Neuron (in vitro differentiated cells): ENCODE data around the gene CACNB2.

ENCODE experiments used
- H2AFZ ChIP-seq: one replicate; pipeline ENCODE4 v1.6.1; 2013; ENCODE audit warnings: low read depth, mild to moderate bottlenecking, inconsistent platforms, low read length, moderate library complexity
- H3K27me3 ChIP-seq: one replicate; pipeline ENCODE4 v1.6.1; 2013; ENCODE audit warnings: low read length; ENCODE audit not compliant: insufficient read depth
- H3K36me3 ChIP-seq: one replicate; pipeline ENCODE4 v1.6.1; 2013; ENCODE audit warnings: low read length; ENCODE audit not compliant: insufficient read depth
- H3K4me1 ChIP-seq: one replicate; pipeline ENCODE4 v1.6.1; 2013; ENCODE audit warnings: low read length; ENCODE audit not compliant: insufficient read depth
- H3K4me3 ChIP-seq: 2 replicates; pipeline ENCODE4 v1.5.1; 2013; ENCODE audit warnings: mild to moderate bottlenecking, low read length, moderate library complexity
- H3K9me3 ChIP-seq: one replicate; pipeline ENCODE4 v1.6.1; 2013; ENCODE audit warnings: low read length

The CACNB2 gene

DNA sequence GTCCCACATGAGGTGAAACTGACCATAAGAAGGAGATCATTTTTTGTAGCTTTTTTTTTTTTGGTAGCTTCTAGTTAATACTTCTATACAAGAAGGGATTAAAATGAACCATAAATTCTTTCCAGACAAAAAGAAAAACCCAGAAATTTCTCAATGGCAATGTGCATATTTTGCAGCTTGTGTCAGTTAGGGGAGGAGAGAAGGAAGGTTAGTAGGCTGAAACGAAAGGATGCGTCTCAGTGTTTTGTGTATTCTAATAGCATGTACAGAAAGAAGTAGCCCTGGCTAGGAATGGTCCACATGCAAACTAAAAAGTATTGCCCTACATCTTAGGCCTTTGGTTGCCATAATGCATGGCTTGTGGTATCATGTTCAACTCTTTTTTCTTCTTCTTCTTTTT is 90.6 kb downstream of the CACNB2 start:
- H2AFZ ChIP-seq: no peak overlapping the region

GRCh38 chr10:18231480-18231879 is 91.3 kb downstream of the CACNB2 start:
- Histone ChIP-seq H3K27me3 (no peaks in the 10 kb centered on the region), H3K9me3 (no peaks in the 10 kb centered on the region), H2AFZ (no peak overlapping the region), H3K4me1 (peaks cover 8% of the 10 kb centered on the region), H3K4me3 (no peak overlapping the region), H3K36me3 (no peaks in the 10 kb centered on the region)

More for the DNA sequence above, 90.6 kb downstream of the CACNB2 start:
- no peaks in the 10 kb centered on the region for H3K9me3 ChIP-seq
- H3K36me3 ChIP-seq: no peaks in the 10 kb centered on the region
- peaks cover 8% of the 10 kb centered on the region for H3K4me1 ChIP-seq
- H3K4me3 ChIP-seq: no peak overlapping the region
- no peaks in the 10 kb centered on the region for H3K27me3 ChIP-seq

- H3K9me3 ChIP-seq: no peaks in the 10 kb centered on the region
- H3K4me1 ChIP-seq: peaks cover 8% of the 10 kb centered on the region
- no peak overlapping the region for H2AFZ ChIP-seq
- no peaks in the 10 kb centered on the region for H3K27me3 ChIP-seq
- H3K4me3 ChIP-seq: no peak overlapping the region
- H3K36me3 ChIP-seq: no peaks in the 10 kb centered on the region
These were observed 93.6 kb downstream of the CACNB2 start for GRCh38 chr10:18233775-18234174.

DNA sequence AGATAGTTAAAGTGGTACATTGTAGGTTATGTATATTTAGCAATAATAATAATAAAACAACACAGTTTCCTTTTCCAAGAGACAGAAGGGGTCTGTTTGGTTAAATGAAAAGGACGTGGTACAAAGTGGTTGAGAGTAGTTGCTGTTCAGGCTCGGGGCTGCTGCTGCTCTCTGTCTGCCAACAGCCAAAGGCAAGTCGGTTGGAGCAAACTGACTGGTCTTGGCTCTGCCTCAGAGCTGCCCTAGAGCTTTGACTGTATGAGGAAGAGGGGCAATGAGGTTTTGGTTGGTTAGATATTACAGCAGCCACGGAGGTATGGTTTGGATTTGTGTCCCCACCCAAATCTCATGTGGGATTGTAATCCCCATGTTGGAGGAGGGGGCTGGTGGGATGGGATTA is 95.3 kb downstream of the CACNB2 start:
- Histone ChIP-seq H3K4me1 (peaks cover 8% of the 10 kb centered on the region), H3K27me3 (no peaks in the 10 kb centered on the region), H3K36me3 (no peaks in the 10 kb centered on the region), H3K4me3 (no peak overlapping the region), H2AFZ (no peak overlapping the region), H3K9me3 (no peaks in the 10 kb centered on the region)

DNA sequence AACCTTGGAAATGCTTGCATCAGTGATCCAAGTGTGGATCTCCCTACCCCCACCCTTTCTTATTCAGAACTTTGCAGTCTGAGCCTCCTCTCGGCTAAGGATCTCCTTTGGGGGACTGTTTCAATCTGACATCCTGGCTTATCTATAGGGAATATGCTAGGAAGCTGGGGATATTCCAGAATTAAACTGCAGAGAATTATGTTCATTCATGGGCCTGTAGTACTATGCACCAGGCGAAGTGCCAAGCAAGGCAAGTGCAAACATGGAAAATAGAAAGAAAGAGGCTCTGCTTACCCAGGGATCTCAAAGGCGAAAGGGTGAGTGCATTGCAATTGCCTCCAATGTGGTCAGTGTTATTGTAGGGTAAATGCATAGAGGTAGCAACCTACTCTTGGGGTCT is 96.5 kb downstream of the CACNB2 start:
- no peaks in the 10 kb centered on the region for H3K36me3 ChIP-seq
- no peak overlapping the region for H3K4me3 ChIP-seq

DNA sequence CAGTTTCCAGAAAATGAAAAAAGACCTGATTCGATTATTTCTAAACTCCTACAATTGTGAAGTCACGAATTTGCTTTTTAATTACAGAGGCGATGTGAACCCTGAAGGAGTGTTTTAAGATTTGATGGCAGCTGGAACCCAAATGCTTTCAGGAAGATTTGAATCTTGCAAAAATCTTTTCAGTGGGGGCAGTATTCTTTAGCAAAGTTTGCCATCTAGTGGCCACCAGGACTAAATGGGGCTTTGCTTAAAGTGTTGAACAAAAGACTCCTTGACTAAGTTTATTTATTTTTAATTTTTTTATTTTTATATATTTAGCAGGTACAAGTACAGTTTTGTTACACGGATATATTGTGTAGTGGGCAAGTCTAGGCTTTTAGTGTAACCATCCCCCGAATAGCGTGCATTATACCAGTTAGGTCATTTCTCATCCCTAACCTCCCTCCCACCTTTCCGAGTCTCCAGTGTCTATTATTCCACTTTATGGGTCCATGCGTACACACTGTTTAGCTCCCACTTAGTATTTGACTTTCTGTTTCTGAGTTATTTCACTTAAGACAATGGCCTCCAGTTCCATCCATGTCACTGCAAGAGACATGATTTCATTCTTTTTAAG is 98.8 kb downstream of the CACNB2 start:
- no peaks in the 10 kb centered on the region for H3K36me3 ChIP-seq
- H3K4me1 ChIP-seq: peaks cover 4% of the 10 kb centered on the region
- H3K27me3 ChIP-seq: no peaks in the 10 kb centered on the region
- no peak overlapping the region for H2AFZ ChIP-seq
- no peak overlapping the region for H3K4me3 ChIP-seq
- no peaks in the 10 kb centered on the region for H3K9me3 ChIP-seq

More for the DNA sequence above, 96.5 kb downstream of the CACNB2 start:
- no peaks in the 10 kb centered on the region for H3K9me3 ChIP-seq
- no peak overlapping the region for H2AFZ ChIP-seq
- H3K27me3 ChIP-seq: no peaks in the 10 kb centered on the region
- peaks cover 8% of the 10 kb centered on the region for H3K4me1 ChIP-seq

GRCh38 chr10:18240185-18240882 is 100.1 kb downstream of the CACNB2 start:
- H3K27me3 ChIP-seq: no peaks in the 10 kb centered on the region
- H3K9me3 ChIP-seq: no peaks in the 10 kb centered on the region
- H3K36me3 ChIP-seq: no peaks in the 10 kb centered on the region
- no peak overlapping the region for H3K4me3 ChIP-seq
- H2AFZ ChIP-seq: no peak overlapping the region
- no peaks in the 10 kb centered on the region for H3K4me1 ChIP-seq

DNA sequence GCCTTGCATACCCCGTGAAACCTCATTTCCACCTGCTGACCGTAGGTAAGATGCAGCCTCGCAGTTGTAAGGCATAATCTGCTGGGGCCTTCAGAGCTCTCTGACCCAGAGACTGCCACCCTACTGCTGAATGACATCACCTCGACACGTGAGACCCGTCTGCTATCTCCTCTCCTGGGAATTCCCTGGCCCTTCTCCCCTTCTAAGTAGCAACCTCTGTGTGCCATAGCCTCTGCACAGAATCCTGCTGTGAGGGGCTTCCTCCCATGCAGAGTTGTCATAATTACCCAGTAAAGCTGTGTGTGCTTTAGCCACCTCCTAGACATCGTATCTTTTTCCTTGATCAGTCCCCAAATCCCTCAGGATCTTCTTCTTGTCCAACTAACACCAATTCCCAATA is 106.7 kb downstream of the CACNB2 start:
- Histone ChIP-seq H3K9me3 (no peaks in the 10 kb centered on the region), H3K4me3 (no peak overlapping the region), H3K4me1 (no peaks in the 10 kb centered on the region), H2AFZ (no peak overlapping the region), H3K36me3 (no peaks in the 10 kb centered on the region), H3K27me3 (peaks cover 4% of the 10 kb centered on the region)

DNA sequence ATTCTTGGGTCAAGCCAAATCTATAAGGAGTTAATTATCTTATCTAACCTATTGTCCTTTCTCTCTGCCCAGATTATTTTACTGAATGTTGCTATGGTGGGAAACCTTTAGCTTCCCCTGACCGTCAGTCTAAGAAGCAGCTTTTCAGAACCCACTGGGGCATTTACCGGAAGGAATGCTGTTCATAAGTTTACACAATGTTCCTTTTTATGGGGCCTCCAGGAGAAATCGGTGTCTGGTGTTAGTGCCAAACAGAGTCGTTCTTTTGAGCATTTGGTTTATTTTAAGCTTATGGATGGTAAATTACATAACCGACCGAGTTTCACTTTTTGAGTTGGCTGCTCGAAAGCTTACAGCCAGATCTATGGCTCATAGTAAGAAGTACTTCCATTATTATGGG is 111.9 kb downstream of the CACNB2 start:
- no peaks in the 10 kb centered on the region for H3K4me1 ChIP-seq
- no peak overlapping the region for H2AFZ ChIP-seq
- H3K9me3 ChIP-seq: no peaks in the 10 kb centered on the region
- H3K27me3 ChIP-seq: peaks cover 4% of the 10 kb centered on the region
- no peaks in the 10 kb centered on the region for H3K36me3 ChIP-seq
- no peak overlapping the region for H3K4me3 ChIP-seq

- no peak overlapping the region for H3K4me3 ChIP-seq
- H3K27me3 ChIP-seq: no peaks in the 10 kb centered on the region
- no peak overlapping the region for H2AFZ ChIP-seq
- no peaks in the 10 kb centered on the region for H3K9me3 ChIP-seq
- H3K4me1 ChIP-seq: no peaks in the 10 kb centered on the region
- no peaks in the 10 kb centered on the region for H3K36me3 ChIP-seq
These were observed 113.9 kb downstream of the CACNB2 start for GRCh38 chr10:18254086-18254485.

- Histone ChIP-seq H3K4me3 (no peak overlapping the region), H2AFZ (no peak overlapping the region)
These were observed 114.5 kb downstream of the CACNB2 start for GRCh38 chr10:18254692-18255091.

DNA sequence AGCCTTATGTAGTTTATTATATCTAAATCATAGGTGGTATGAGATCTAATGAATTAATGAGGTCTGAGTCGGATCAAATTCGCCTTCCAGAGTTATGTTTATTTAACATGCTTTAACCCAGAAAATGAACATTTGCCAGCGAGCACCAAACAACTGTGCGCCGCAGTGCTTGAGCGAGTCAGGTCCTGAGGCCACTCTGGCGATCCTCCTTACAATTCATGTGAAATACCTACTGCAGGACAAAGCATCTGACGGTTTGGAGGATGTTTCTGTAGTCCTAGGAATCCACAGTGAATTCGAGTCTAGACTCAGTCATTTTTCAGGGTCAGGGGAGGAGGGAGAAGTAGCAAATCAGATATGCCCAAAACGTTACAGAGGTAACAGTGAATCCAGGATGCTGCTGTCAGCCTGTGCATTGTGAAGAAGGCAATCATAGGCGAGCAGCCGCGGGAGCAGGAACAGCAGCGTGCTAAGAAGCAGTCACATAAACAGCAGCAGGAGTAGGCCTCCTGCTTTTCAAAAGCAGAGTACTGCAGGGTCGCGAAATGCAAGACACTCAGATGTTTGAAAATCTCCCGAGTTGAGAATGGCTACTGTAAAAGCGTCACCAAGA is 120.2 kb downstream of the CACNB2 start:
- H3K4me1 ChIP-seq: no peaks in the 10 kb centered on the region
- H3K4me3 ChIP-seq: no peak overlapping the region

More at GRCh38 chr10:18254692-18255091, 114.5 kb downstream of the CACNB2 start:
- no peaks in the 10 kb centered on the region for H3K36me3 ChIP-seq
- no peaks in the 10 kb centered on the region for H3K9me3 ChIP-seq
- H3K4me1 ChIP-seq: no peaks in the 10 kb centered on the region
- no peaks in the 10 kb centered on the region for H3K27me3 ChIP-seq

DNA sequence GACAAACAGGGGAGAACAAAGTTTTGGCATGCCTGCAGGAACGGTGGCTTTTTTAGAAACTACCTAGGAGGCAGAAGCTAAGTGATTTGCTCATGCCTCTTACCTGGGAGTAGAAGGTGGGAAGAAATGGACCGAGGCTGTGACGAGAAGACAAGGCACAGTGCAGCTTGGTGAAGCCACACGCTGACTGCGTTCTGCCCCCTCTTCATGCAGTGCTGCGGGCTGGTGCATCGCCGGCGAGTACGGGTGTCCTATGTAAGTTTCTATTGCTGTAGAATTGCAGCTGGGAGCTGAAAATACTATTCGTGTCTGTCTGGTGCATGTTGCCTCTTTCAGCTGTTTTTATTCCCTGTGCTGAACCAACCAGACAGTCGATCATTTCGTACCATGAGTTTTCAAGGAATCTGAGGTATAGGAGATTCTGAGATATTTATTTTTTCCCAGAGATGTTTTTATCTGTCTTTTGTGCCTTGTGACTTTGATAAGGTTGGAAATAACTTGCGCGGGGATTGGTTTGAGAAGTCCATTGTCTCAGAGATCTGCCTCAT is 120.9 kb downstream of the CACNB2 start:
- no peak overlapping the region for H2AFZ ChIP-seq
- no peaks in the 10 kb centered on the region for H3K9me3 ChIP-seq
- H3K36me3 ChIP-seq: no peaks in the 10 kb centered on the region
- H3K4me3 ChIP-seq: no peak overlapping the region
- no peaks in the 10 kb centered on the region for H3K27me3 ChIP-seq
- no peaks in the 10 kb centered on the region for H3K4me1 ChIP-seq

More for the DNA sequence above, 120.2 kb downstream of the CACNB2 start:
- Histone ChIP-seq H2AFZ (no peak overlapping the region), H3K9me3 (no peaks in the 10 kb centered on the region), H3K27me3 (no peaks in the 10 kb centered on the region), H3K36me3 (no peaks in the 10 kb centered on the region)
